GM23338 (cell line): Measurements from ENCODE around the gene SERGEF. TPM values are rescaled to one million over a fixed set of nuclear protein-coding genes. Genes with fewer than 3 reads are reported as not detected.
A peak's percentile ranks its signal among the peaks of the same experiment; 100 is the strongest.

Source experiments
- ATAC-seq: fragments of 200-7000 bp; cut with Tn5 transposase; 3 replicates; pipeline ENCODE4 v1.9.1; 2020
- DNase-seq: peaks from one replicate; pipeline ENCODE4 v3.0.0-alpha.2; 2015; ENCODE audit warnings: low spot score
- H2AFZ ChIP-seq: fragments of 200-600 bp; sonication (generic); 2 replicates; pipeline ENCODE4 v1.8.0; 2016; ENCODE audit warnings: antibody characterized with exemption, mild to moderate bottlenecking, moderate library complexity
- H3F3A ChIP-seq: fragments of 200-600 bp; sonication (generic); replicated peaks from 2 replicates; pipeline ENCODE4 v1.8.0; 2017; ENCODE audit warnings: antibody characterized with exemption, mixed run types, low read depth
- H3K27ac ChIP-seq: fragments of 200-600 bp; sonication (generic); 2 replicates; pipeline ENCODE4 v1.6.1; 2016; ENCODE audit warnings: low read depth
- H3K27me3 ChIP-seq: fragments of 200-600 bp; sonication (generic); 2 replicates; pipeline ENCODE4 v1.8.0; 2016; ENCODE audit warnings: mild to moderate bottlenecking, mixed run types, moderate library complexity; ENCODE audit not compliant: insufficient read depth
- H3K36me3 ChIP-seq: fragments of 200-600 bp; sonication (generic); 2 replicates; pipeline ENCODE4 v1.8.0; 2016; ENCODE audit warnings: mild to moderate bottlenecking; ENCODE audit not compliant: insufficient read depth
- H3K4me1 ChIP-seq: fragments of 200-600 bp; sonication (generic); 2 replicates; pipeline ENCODE4 v1.8.0; 2016; ENCODE audit warnings: mild to moderate bottlenecking, moderate library complexity; ENCODE audit not compliant: insufficient read depth
- H3K4me2 ChIP-seq: fragments of 200-600 bp; sonication (generic); 2 replicates; pipeline ENCODE4 v1.7.1; 2017; ENCODE audit warnings: mixed run types
- H3K4me3 ChIP-seq: fragments of 200-600 bp; sonication (generic); 2 replicates; pipeline ENCODE4 v1.6.1; 2016; ENCODE audit warnings: mixed run types
- H3K79me2 ChIP-seq: fragments of 200-600 bp; sonication (generic); replicated peaks from 2 replicates; pipeline ENCODE4 v1.8.0; 2017; ENCODE audit warnings: mild to moderate bottlenecking; ENCODE audit not compliant: insufficient read depth
- H3K9me2 ChIP-seq: fragments of 200-600 bp; sonication (generic); 2 replicates; pipeline ENCODE4 v1.8.0; 2017; ENCODE audit not compliant: insufficient read depth
- H4K20me1 ChIP-seq: fragments of 200-600 bp; sonication (generic); replicated peaks from 2 replicates; pipeline ENCODE4 v1.8.0; 2017; ENCODE audit warnings: mild to moderate bottlenecking; ENCODE audit not compliant: insufficient read depth
- H3K27ac Mint-ChIP-seq: 2 replicates; pipeline ENCODE4 v1.8.0; 2020; ENCODE audit warnings: inconsistent platforms, mild to moderate bottlenecking, moderate library complexity, mixed read lengths
- H3K27me3 Mint-ChIP-seq: 3 replicates; pipeline ENCODE4 v1.8.0; 2022; ENCODE audit warnings: low read depth, mild to moderate bottlenecking, moderate library complexity, mixed read lengths, inconsistent platforms; ENCODE audit not compliant: insufficient read depth, poor library complexity
- H3K36me3 Mint-ChIP-seq: 3 replicates; pipeline ENCODE4 v1.8.0; 2021; ENCODE audit warnings: low read depth, mild to moderate bottlenecking, inconsistent platforms, moderate library complexity, mixed read lengths
- H3K4me1 Mint-ChIP-seq: 3 replicates; pipeline ENCODE4 v1.8.0; 2020; ENCODE audit warnings: mild to moderate bottlenecking, inconsistent platforms, mixed read lengths
- H3K4me3 Mint-ChIP-seq: 3 replicates; pipeline ENCODE4 v1.8.0; 2021; ENCODE audit warnings: moderate library complexity, mild to moderate bottlenecking, inconsistent platforms, mixed read lengths
- H3K9me3 Mint-ChIP-seq: 3 replicates; pipeline ENCODE4 v1.8.0; 2020; ENCODE audit warnings: moderate library complexity, mild to moderate bottlenecking, inconsistent platforms, mixed read lengths
- CREB1 ChIP-seq: fragments of 250-450 bp; sonication (Bioruptor Pico); IDR thresholded peaks from 2 replicates; pipeline ENCODE4 v1.5.0; 2020; ENCODE audit warnings: low read depth, mild to moderate bottlenecking, moderate library complexity
- CTCF ChIP-seq, 2 experiments: fragments of 200-600 bp in 1 of 2; sonication (generic) in 1 of 2; conservative IDR thresholded peaks; 2 replicates each; pipeline versions ENCODE4 v1.5.1 to v1.6.1; 2016 to 2017; ENCODE audit warnings: antibody characterized with exemption in 2 of 2, low read depth in 2 of 2, mild to moderate bottlenecking in 2 of 2, moderate library complexity in 1 of 2
- ETS1 ChIP-seq: IDR thresholded peaks from 2 replicates; pipeline ENCODE4 v1.6.1; 2016; ENCODE audit warnings: antibody characterized with exemption
- EZH2 ChIP-seq: fragments of 200-600 bp; sonication (generic); IDR thresholded peaks from one replicate; pipeline ENCODE4 v1.8.0; 2017; ENCODE audit warnings: antibody characterized with exemption, mild to moderate bottlenecking, low read depth; ENCODE audit not compliant: unreplicated experiment
- EZH2phosphoT487 ChIP-seq: fragments of 200-600 bp; sonication (generic); IDR thresholded peaks from one replicate; pipeline ENCODE4 v1.8.1; 2018; ENCODE audit warnings: antibody characterized with exemption; ENCODE audit not compliant: unreplicated experiment
- JUNB ChIP-seq: IDR thresholded peaks from one replicate; pipeline ENCODE4 v1.6.1; 2016; ENCODE audit warnings: antibody characterized with exemption; ENCODE audit not compliant: unreplicated experiment
- NANOG ChIP-seq: IDR thresholded peaks from 2 replicates; pipeline ENCODE4 v1.6.1; 2016; ENCODE audit warnings: antibody characterized with exemption, borderline replicate concordance
- POLR2AphosphoS5 ChIP-seq: IDR thresholded peaks from 2 replicates; pipeline ENCODE4 v1.6.1; 2016; ENCODE audit warnings: antibody characterized with exemption, low read depth
- REST ChIP-seq: IDR thresholded peaks from one replicate; pipeline ENCODE4 v1.6.1; 2018; ENCODE audit warnings: antibody characterized with exemption; ENCODE audit not compliant: unreplicated experiment
- STAT1 ChIP-seq: IDR thresholded peaks from one replicate; pipeline ENCODE4 v1.6.1; 2016; ENCODE audit warnings: antibody characterized with exemption; ENCODE audit not compliant: unreplicated experiment
- ZNF114 ChIP-seq: fragments of 250-450 bp; sonication (Bioruptor Pico); IDR thresholded peaks from 2 replicates; pipeline ENCODE4 v1.5.0; 2020; ENCODE audit warnings: mild to moderate bottlenecking, moderate library complexity
- ZNF331 ChIP-seq: fragments of 250-450 bp; sonication (Bioruptor Pico); IDR thresholded peaks from 2 replicates; pipeline ENCODE4 v1.5.0; 2020; ENCODE audit warnings: low read depth, mild to moderate bottlenecking, moderate library complexity
- polyA plus RNA-seq: library from polyadenylated mRNA; unstranded; fragments of >200 nt; fragmentation: Nextera tagmentation; extraction: Ambion mirVana; gene quantifications from 2 replicates; pipeline ENCODE4 v1.2.1, GENCODE V29; 2016
- total RNA-seq: library from RNA; depleted of rRNA; stranded (reverse); fragments of >200 nt; shearing (Covaris generic); gene quantifications from 2 replicates; pipeline ENCODE4 v1.2.3, GENCODE V29; 2014

Gene SERGEF
- total and polyA plus RNA-seq, 2 experiments from 2014 or later: 24.2 to 27.9 TPM

- no peak for TF ChIP-seq ZNF331
Observed at GRCh38 chr11:17782145-17782544, 230.7 kb downstream of the SERGEF start (continued).

GRCh38 chr11:17781626-17782025, 231.2 kb downstream of the SERGEF start:
- Histone ChIP-seq H3K27ac (no peak overlapping the region), H3K4me1 (no peaks in the 10 kb centered on the region), H3K27me3 (no peaks in the 10 kb centered on the region), H2AFZ (no peak overlapping the region), H3F3A (no peaks in the 10 kb centered on the region), H3K36me3 (no peaks in the 10 kb centered on the region), H4K20me1 (no peaks in the 10 kb centered on the region), H3K4me3 (no peak overlapping the region), H3K79me2 (no peaks in the 10 kb centered on the region), H3K9me2 (no peaks in the 10 kb centered on the region), H3K4me2 (no peak overlapping the region)
- Mint-ChIP-seq H3K36me3 (no peaks in the 10 kb centered on the region), H3K4me3 (no peak overlapping the region), H3K9me3 (no peaks in the 10 kb centered on the region), H3K27ac (no peak overlapping the region), H3K27me3 (peaks cover 6% of the 10 kb centered on the region), H3K4me1 (no peaks in the 10 kb centered on the region; the same call in 2 of the 3 replicates)
- DNase-seq (no peak), ATAC-seq (no peak)
- TF ChIP-seq ZNF114 (CRISPR knock-in tag) (no peak), EZH2phosphoT487 (no peak), STAT1 (no peak), ETS1 (no peak), EZH2 (no peak), CTCF (conservative IDR thresholded peaks at IDR 0.05; ENCODE audit: low read depth in 2 of 2) (no peak), ZNF331 (no peak), JUNB (no peak), POLR2AphosphoS5 (no peak), CREB1 (CRISPR knock-in tag) (no peak)

DNA sequence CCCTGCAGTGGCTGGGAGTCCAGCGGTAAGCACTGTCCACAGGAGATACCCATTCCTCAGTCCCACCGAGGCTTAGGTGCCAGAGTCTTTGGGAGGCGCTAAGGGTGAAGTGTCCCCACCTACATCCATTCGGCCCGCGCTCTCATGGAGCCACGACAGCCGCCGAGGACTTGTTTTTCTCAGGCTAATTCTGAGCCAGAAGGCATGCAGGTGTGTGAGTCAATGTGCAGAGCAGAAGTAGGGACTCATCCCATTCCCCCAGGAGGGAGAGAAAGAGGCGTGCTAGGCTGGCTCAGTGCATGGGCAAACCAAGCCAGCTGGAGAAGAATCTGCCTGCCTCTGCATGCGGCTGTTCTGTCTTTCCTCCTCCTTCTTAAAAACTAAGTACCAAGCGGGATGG, 231.6 kb downstream of the SERGEF start:
- Mint-ChIP-seq H3K4me3 (no peak overlapping the region), H3K9me3 (no peaks in the 10 kb centered on the region), H3K27me3 (peaks cover 6% of the 10 kb centered on the region), H3K4me1 (no peaks in the 10 kb centered on the region; the same call in 1 of the 3 replicates), H3K36me3 (no peaks in the 10 kb centered on the region), H3K27ac (no peak overlapping the region)
- Histone ChIP-seq H3K36me3 (no peaks in the 10 kb centered on the region), H2AFZ (no peak overlapping the region), H4K20me1 (no peaks in the 10 kb centered on the region), H3K27ac (no peak overlapping the region), H3K4me3 (no peak overlapping the region), H3K4me1 (no peaks in the 10 kb centered on the region), H3K79me2 (no peaks in the 10 kb centered on the region), H3F3A (no peaks in the 10 kb centered on the region), H3K9me2 (no peaks in the 10 kb centered on the region), H3K4me2 (no peak overlapping the region), H3K27me3 (no peaks in the 10 kb centered on the region)
- DNase-seq: no peak
- ATAC-seq: peak; percentile 18; the same call in 2 of the 3 replicates
- TF ChIP-seq CREB1 (CRISPR knock-in tag) (no peak), JUNB (no peak), ZNF331 (no peak), ETS1 (no peak), EZH2 (no peak), REST (no peak), CTCF (conservative IDR thresholded peaks at IDR 0.05; ENCODE audit: low read depth in 2 of 2) (no peak), STAT1 (no peak), NANOG (no peak), ZNF114 (CRISPR knock-in tag) (no peak)
